Lower leg skin (tissue), 3 donors: Measurements from ENCODE around the gene FERMT3.

Experiments
- CTCF ChIP-seq, 3 donors: fragments of 450-650 bp; IDR thresholded peaks; one replicate each; pipeline ENCODE4 v1.5.1; 2016; ENCODE audit warnings: antibody characterized with exemption in 3 of 3, mild to moderate bottlenecking in 3 of 3, moderate library complexity in 2 of 3
- POLR2A ChIP-seq, 2 donors: fragments of 450-650 bp; IDR thresholded peaks; one replicate each; pipeline ENCODE4 v1.6.1; 2016 to 2017; ENCODE audit warnings: antibody characterized with exemption in 2 of 2, mild to moderate bottlenecking in 1 of 2, moderate library complexity in 1 of 2

GRCh38 chr11:64218628-64219353 is 12.3 kb downstream of the FERMT3 start:
- no peak for TF ChIP-seq POLR2A (IDR thresholded peaks at IDR 0.05)
- TF ChIP-seq CTCF (IDR thresholded peaks at IDR 0.05): no peak
